GM12872 (cell line): ENCODE results near the gene CD2AP.

Experiments used
- TF ChIP-seq, protein P1 (sequence below): IDR thresholded peaks from 3 replicates; pipeline ENCODE4 v1.5.1; 2011; ENCODE audit warnings: low read depth, mild to moderate bottlenecking, low read length, moderate library complexity; ENCODE audit not compliant: insufficient read depth

The CD2AP gene

DNA sequence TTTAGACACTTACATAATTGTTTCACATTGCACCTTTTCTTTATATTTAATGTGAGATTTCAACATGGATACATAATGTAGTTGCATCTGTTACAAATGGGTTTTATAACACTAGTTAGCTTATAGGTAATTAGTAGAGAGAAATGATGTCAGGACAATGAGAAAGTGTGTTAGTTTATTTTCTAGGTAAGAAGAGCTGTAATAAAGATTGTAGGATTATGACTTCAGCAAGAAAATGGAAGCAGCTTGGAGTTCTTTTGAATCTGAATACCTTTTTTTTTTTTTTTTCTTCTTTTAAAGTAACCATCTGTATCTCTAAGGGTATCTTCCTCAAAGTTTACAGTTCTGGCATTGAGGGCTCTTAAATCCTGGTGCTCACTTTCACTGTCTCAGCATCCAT, 35.3 kb downstream of the CD2AP start:
- TF ChIP-seq, protein P1, sequence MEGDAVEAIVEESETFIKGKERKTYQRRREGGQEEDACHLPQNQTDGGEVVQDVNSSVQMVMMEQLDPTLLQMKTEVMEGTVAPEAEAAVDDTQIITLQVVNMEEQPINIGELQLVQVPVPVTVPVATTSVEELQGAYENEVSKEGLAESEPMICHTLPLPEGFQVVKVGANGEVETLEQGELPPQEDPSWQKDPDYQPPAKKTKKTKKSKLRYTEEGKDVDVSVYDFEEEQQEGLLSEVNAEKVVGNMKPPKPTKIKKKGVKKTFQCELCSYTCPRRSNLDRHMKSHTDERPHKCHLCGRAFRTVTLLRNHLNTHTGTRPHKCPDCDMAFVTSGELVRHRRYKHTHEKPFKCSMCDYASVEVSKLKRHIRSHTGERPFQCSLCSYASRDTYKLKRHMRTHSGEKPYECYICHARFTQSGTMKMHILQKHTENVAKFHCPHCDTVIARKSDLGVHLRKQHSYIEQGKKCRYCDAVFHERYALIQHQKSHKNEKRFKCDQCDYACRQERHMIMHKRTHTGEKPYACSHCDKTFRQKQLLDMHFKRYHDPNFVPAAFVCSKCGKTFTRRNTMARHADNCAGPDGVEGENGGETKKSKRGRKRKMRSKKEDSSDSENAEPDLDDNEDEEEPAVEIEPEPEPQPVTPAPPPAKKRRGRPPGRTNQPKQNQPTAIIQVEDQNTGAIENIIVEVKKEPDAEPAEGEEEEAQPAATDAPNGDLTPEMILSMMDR = no peak

DNA sequence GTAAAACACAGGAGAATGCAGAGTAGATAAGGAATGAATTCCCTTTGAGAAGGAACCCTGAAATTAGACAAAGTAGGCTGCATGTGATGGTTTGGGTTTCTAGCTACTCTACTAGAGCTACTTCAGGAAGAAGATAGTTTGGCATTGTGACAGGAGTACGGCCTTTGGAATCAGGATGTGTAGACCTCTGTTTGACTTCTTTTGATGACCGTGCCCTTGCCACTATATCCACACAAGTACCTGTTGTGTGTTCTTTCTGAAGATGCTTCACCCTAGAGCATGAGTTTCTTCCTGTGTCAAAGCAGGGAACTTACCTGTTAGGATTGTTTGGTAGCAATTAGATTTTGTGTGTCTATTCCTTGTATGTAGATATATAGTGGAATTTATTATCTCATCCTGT, 41.7 kb downstream of the CD2AP start:
- TF ChIP-seq, protein P1 = no peak

DNA sequence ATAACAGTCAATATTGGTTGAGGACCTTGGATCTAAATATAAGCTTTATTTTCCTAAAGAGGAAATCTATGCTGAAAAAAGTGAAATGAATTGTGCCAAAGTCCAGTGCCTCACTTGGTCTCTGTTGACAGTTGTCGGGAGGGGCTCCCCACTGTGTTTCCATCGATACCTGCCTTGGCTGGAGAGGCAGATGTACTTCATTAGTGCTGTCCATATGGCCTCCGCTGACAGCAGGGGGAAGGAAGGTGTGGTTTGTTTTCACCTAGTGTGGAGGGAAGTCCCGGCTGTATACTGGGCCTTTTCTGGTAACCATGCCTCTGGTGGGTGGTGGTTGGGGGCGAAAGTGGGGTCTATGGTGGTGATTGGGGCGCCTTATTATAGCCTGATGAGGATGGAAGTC, 42.7 kb downstream of the CD2AP start:
- TF ChIP-seq, protein P1 = no peak

DNA sequence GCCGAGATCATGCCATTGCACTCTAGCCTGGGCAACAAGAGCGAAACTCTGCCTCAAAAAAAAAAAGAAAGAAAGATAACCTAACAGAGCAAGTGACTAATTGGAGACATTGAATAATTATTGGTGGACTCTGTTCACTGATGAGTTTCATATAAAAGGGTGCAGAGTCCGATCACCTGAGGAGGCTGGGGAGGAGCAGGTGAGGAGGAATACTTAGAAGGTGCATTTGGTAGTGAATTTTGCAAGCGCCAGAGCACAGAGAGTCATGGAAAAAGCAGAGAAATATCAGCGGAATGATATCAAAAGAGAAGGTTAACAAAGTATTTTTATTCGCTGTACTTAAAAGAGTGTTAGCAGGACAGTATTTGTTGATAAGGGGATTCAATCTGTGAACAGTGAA, 44.4 kb downstream of the CD2AP start:
- TF ChIP-seq, protein P1 = no peak

DNA sequence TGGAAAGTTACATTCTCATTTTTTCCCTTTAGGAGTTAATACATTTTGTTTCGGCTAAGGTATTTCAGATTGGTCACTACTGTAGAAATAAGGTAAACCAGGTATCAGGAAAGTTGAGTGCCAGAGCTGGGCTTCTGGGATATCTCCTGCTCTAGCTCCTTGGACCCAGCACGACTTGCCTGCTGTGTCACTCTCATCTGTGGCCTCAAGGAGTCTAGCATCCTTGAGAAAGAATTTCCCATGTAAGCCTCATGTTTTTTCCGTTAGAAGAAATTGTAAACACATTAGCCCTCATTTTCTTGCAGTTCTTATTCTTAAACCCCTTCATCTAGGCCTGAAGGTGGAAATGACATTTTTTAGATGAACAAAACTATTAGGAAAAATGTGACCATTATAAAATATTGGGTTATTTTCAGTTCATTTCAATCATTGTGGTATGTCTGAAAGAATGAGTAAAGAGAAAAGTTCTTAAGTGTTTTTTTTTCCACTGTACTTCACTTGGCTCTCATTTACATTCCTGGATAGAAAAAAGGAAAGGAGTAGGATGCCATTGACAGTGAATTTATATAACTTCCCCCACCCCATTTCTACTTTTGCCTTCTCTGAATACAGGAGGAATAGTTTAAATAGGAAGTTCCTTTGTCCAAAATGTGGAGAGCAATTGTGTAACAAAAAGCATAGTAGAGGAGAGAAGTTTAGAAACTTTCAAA, 46.7 kb downstream of the CD2AP start:
- TF ChIP-seq, protein P1 = no peak

DNA sequence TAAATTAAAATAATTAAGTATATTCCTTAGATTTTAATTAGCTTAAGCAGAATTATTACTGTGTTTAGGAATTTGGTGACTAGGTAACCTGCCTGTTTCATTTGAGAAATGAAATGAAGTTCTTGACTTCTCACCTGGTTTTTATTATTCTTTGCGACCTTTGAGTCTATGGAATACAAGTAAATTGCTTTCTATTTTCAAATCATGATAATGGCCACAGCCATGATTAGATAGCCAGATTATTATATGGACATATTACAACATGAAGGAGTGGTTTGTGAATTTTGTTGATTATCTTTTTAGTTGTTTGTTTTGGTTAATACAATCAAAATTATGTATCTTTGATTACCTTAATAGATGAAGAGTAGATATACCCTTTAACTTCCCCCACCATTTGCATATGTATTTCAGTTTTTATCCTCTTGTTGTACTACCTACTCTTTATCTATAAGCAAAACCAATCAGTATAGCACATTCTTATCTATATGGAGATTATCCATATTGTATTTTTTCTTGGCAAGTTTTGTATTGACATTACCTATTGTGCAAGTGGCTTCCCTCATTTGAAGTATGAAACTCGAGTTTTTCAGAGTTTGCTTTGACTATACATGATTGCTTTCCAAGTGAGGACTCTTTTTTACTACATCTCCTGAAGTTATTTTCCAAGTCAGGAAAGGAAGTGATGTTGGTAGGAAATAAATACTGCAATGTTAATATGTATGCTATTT, 47.9 kb downstream of the CD2AP start:
- TF ChIP-seq, protein P1 = no peak

DNA sequence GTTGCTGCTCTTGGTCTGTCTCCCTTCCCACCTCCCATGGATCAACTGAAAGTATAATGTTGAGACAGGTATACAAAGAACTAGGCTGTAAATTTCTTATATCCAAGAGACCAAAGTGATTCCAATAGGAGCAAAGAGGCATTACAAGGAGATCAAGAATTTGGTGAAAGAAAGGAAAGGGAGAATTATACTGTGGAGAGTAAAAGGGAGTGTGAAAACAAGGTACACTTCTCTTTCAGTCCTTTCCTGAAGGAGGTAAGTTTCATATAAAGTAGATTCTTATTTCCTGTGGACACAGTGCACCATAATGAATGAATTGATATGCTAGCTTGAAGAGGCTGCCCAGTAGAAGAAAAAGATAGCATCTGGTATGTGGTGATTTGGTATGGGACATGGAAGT, 49.7 kb downstream of the CD2AP start:
- TF ChIP-seq, protein P1 = no peak
